MM.1S (cell line): ENCODE data around the gene LZTS3.

ENCODE experiments used
- CTCF ChIP-seq: fragments of 300-600 bp; sonication (generic); IDR thresholded peaks from 2 replicates; pipeline ENCODE4 v1.5.1; 2016; ENCODE audit warnings: antibody characterized with exemption, low read length, mixed read lengths
- EZH2 ChIP-seq: fragments of 300-600 bp; sonication (generic); optimal IDR thresholded peaks from 2 replicates; pipeline ENCODE3; 2017; ENCODE audit warnings: low read depth, mild to moderate bottlenecking, antibody characterized with exemption, low read length, mixed read lengths
- EZH2phosphoT487 ChIP-seq: fragments of 300-600 bp; sonication (generic); IDR thresholded peaks from 2 replicates; pipeline ENCODE4 v1.6.1; 2018; ENCODE audit warnings: antibody characterized with exemption, low read length

- no peak for TF ChIP-seq EZH2
- TF ChIP-seq CTCF = no peak
- TF ChIP-seq EZH2phosphoT487 = no peak
Measured at GRCh38 chr20:3175270-3175669, 1.9 kb upstream of the LZTS3 start.
